Measurements from ENCODE around the gene RNASET2.
"Not testable (repeated sequence)": the region's sequence is repeated elsewhere in the genome, so short reads cannot be mapped to it uniquely, and the experiment has no call there.

Gene RNASET2

GRCh38 chr6:166903027-166903426, 53.3 kb downstream of the RNASET2 start:
- DNase-seq (ENCODE audit: low read depth in 2 of 2), result no peak

DNA sequence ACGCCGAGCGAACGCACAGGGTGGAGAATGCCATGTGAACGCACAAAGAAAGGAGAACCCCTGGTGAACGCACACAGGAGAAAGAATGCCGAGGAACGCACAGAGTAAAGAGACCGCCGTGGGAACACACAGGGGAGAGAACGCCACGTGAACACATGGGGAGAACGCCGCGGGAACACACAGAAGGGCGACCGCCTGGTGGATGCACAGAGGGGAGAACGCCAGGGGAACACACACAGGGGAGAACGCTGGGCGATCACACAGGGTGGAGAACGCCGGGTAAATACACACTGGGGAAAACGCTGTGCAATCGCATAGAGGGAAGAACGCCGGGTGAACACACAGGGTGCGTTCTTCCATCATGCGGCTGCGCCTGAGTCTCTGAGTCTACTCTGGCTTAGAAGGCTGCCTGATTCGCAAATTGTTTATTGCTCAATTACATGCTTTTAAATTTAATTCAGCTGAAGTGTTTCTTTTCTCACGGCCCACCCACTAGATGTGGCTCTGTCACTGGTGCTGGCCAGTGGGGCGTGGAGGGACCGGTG, 54.1 kb downstream of the RNASET2 start:
- DNase-seq (ENCODE audit: low read depth in 2 of 2), result no peak

- DNase-seq (ENCODE audit: low read depth in 2 of 2), result no peak
Observed at GRCh38 chr6:166901626-166902025, 54.7 kb downstream of the RNASET2 start.

DNA sequence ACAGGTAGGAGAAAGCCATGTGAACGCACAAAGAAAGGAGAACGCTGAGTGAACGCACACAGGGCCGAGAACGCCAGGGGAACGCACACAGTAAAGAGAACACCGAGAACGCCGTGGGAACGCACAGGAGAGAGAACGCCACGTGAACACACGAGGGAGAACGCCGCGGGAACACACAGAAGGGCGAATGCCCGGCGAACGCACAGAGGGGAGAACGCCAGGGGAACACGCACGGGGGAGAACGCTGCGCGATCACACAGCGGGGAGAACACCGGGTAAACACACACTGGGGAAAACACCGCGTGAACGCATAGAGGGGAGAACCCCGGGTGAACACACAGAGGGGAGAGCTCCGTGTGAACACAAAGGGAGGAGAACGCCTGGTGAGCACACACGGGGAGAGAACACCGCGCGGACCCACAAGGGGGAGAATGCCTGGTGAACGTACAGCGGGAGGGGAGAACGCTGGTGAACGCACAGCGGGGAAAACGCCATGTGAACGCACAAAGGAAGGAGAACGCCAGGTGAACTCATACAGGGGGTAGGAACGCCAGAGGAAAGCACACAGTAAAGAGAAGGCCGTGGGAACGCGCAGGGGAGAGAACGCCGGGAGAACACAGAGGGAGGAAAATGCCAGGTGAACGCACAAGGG, 55.3 kb downstream of the RNASET2 start:
- DNase-seq (ENCODE audit: low read depth in 2 of 2), result no peak

DNA sequence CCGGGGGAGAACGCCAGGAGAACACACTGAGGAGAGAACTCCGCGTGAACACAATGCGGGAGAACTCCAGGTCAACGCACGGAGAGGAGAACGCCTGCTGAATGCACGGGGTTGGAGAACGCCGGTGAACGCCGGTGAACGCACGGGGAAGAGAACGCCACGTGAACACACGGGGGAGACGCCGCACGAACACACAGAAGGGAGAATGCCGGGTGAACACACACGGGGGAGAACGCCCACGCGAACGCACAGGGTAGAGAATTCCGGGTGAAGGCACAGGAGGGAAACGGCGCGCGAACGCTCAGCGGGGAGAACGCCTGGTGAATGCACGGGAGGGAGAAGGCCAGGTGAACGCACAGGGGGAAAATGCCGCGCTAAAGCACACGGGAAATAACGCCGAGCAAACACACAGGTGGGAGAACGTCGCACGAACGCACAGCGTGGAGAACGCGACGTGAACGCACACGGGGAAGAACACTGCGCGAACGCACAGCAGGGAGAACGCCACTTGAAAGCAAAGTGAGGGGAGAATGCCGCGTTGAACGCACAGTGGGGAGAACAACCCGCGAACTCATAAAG, 56.1 kb downstream of the RNASET2 start:
- DNase-seq (ENCODE audit: low read depth in 2 of 2), result no peak

GRCh38 chr6:166898910-166899309, 57.4 kb downstream of the RNASET2 start:
- DNase-seq (ENCODE audit: low read depth in 2 of 2), result no peak

- DNase-seq (ENCODE audit: low read depth in 2 of 2), result not testable (repeated sequence)
Observed at GRCh38 chr6:166894614-166895013, 61.7 kb downstream of the RNASET2 start.

- not testable (repeated sequence) for DNase-seq (ENCODE audit: low read depth in 2 of 2)
Observed at GRCh38 chr6:166892472-166892871, 63.9 kb downstream of the RNASET2 start.

DNA sequence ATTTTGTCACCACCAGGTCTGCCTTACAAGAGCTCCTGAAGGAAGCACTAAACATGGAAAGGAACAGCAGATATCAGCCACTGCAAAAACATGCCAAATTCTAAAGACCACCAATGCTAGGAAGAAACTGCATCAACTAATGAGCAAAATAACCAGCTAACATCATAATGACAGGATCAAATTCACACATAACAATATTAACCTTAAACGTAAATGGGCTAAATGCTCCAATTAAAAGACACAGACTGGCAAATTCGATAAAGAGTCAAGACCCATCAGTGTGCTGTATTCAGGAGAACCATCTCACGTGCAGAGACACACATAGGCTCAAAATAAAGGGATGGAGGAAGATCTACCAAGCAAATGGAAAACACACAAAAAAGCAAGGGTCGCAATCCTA, 69.6 kb downstream of the RNASET2 start:
- not testable (repeated sequence) for DNase-seq (ENCODE audit: low read depth in 2 of 2)

- not testable (repeated sequence) for DNase-seq (ENCODE audit: low read depth in 2 of 2)
Observed at GRCh38 chr6:166884958-166885357, 71.4 kb downstream of the RNASET2 start.

DNA sequence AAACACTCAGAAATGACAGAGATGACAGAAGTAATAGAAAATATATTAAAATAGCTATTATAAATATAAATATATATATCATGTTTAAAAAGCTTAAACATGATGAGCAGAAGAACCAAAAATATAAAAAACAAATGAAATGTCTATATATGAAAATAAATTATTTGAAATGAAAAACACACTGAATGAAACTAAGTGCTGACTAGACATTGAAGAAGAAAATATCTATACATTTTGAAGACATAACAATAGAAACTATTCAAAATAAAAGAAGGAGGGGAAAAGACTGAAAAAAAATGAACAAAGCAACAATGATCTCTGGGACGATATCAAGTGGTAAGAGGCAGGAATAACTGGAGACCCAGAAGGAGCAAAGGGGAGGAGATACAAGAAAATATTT, 76.8 kb downstream of the RNASET2 start:
- no peak for DNase-seq (ENCODE audit: low read depth in 2 of 2)

Measured in activated CD4-positive, alpha-beta T cell treated with anti-CD3 and anti-CD28 coated beads for 24 hours (primary cell).